H1 (cell line): Measurements from ENCODE around the gene BABAM1. TPM values are rescaled to one million over a fixed set of nuclear protein-coding genes. Genes with fewer than 3 reads are reported as not detected.

ENCODE experiments used
- CTCF ChIA-PET: fragments of 300-600 bp; sonication (Branson Sonifier 250); formaldehyde crosslinking; loops from one replicate; lab custom pipeline; 2021; ENCODE audit not compliant: partially characterized antibody; lab: Charles Lee
- POLR2A ChIA-PET: fragments of 300-600 bp; sonication (Branson Sonifier 250); formaldehyde crosslinking; loops from one replicate; lab custom pipeline; 2021; ENCODE audit warnings: inconsistent platforms; ENCODE audit not compliant: partially characterized antibody; lab: Charles Lee
- DNase-seq, 2 experiments: peaks; one replicate each; pipeline versions ENCODE4 v3.0.0 to v3.0.0-alpha.2; 2010 to 2022; ENCODE audit warnings: low spot score in 2 of 2, low read depth in 1 of 2, mixed read lengths in 1 of 2
- FAIRE-seq: peaks from 2 replicates; lab custom pipeline; 2011; peaks lifted over from hg19 to GRCh38; lab: Jason Lieb, UNC
- H2AFZ ChIP-seq: 2 replicates; pipeline ENCODE4 v1.8.1; 2012; ENCODE audit warnings: low read length, inconsistent platforms
- H2AK5ac ChIP-seq: 2 replicates; pipeline ENCODE4 v1.6.1; 2013; ENCODE audit warnings: low read depth, low read length
- H2BK120ac ChIP-seq: replicated peaks from 2 replicates; pipeline ENCODE3; 2013; ENCODE audit warnings: low read depth, low read length, inconsistent platforms
- H2BK12ac ChIP-seq: 2 replicates; pipeline ENCODE4 v1.6.1; 2013; ENCODE audit warnings: low read depth, low read length
- H2BK15ac ChIP-seq: 2 replicates; pipeline ENCODE4 v1.6.1; 2013; ENCODE audit warnings: low read length
- H2BK20ac ChIP-seq: 2 replicates; pipeline ENCODE4 v1.6.1; 2013; ENCODE audit warnings: low read length
- H2BK5ac ChIP-seq: 2 replicates; pipeline ENCODE4 v1.6.1; 2013; ENCODE audit warnings: low read depth, low read length
- H3K14ac ChIP-seq: 2 replicates; pipeline ENCODE4 v1.6.1; 2013; ENCODE audit warnings: inconsistent platforms; ENCODE audit not compliant: insufficient read length
- H3K18ac ChIP-seq: 2 replicates; pipeline ENCODE4 v1.6.1; 2013; ENCODE audit warnings: low read length; ENCODE audit errors: extremely low read depth
- H3K23ac ChIP-seq: 2 replicates; pipeline ENCODE4 v1.6.1; 2013; ENCODE audit warnings: inconsistent platforms; ENCODE audit not compliant: insufficient read length
- H3K23me2 ChIP-seq: 2 replicates; pipeline ENCODE4 v1.6.1; 2013; ENCODE audit warnings: low read depth, low read length
- H3K27ac ChIP-seq: 2 replicates; pipeline ENCODE4 v1.6.1; 2011; ENCODE audit warnings: low read depth, low read length, inconsistent platforms
- H3K27me3 ChIP-seq, 4 experiments: replicated peaks in 1 of 4; 1 replicate in 1 of 4; 2 replicates in 3 of 4; pipeline versions ENCODE4 v1.6.1 to v1.8.1; 2011 to 2013; ENCODE audit warnings: low read length in 3 of 4, mild to moderate bottlenecking in 3 of 4, inconsistent platforms in 2 of 4, mixed read lengths in 2 of 4, moderate library complexity in 1 of 4; ENCODE audit not compliant: control insufficient read depth in 3 of 4, insufficient read depth in 3 of 4; ENCODE audit errors: extremely low read depth in 1 of 4
- H3K36me3 ChIP-seq, 4 experiments: 2 replicates each; pipeline versions ENCODE4 v1.6.1 to v1.8.1; 2011 to 2013; ENCODE audit warnings: mild to moderate bottlenecking in 4 of 4, low read length in 3 of 4, moderate library complexity in 2 of 4, control low read depth in 1 of 4, inconsistent platforms in 1 of 4; ENCODE audit not compliant: insufficient read depth in 4 of 4, control insufficient read depth in 2 of 4
- H3K4ac ChIP-seq: replicated peaks from 2 replicates; pipeline ENCODE3; 2013; ENCODE audit warnings: low read length, low read depth, mixed read lengths, inconsistent platforms; ENCODE audit not compliant: insufficient read length
- H3K4me1 ChIP-seq, 4 experiments: replicated peaks in 1 of 4; 1 replicate in 1 of 4; 2 replicates in 3 of 4; pipeline versions ENCODE4 v1.6.1 to v1.8.1; 2011 to 2013; ENCODE audit warnings: low read length in 3 of 4, inconsistent platforms in 2 of 4, mixed read lengths in 1 of 4; ENCODE audit not compliant: insufficient read depth in 4 of 4, control insufficient read depth in 3 of 4
- H3K4me2 ChIP-seq, 2 experiments: 2 replicates each; pipeline versions ENCODE4 v1.6.1 to v1.8.1; 2011 to 2013; ENCODE audit warnings: low read depth in 2 of 2, low read length in 2 of 2, control low read depth in 1 of 2, inconsistent platforms in 1 of 2, mild to moderate bottlenecking in 1 of 2; ENCODE audit not compliant: insufficient read depth in 1 of 2
- H3K4me3 ChIP-seq, 4 experiments: fragments of 200-600, 300-600 bp in 1 of 4; sonication (generic), shearing (Covaris generic), sonication (Bioruptor Twin) in 1 of 4; 2 replicates each; pipeline versions ENCODE4 v1.5.1 to v1.8.1; 2011 to 2016; ENCODE audit warnings: low read length in 4 of 4, low read depth in 3 of 4, control low read depth in 2 of 4, inconsistent platforms in 2 of 4, mild to moderate bottlenecking in 2 of 4, mixed read lengths in 1 of 4, moderate library complexity in 1 of 4; ENCODE audit not compliant: insufficient read depth in 2 of 4; ENCODE audit errors: extremely low read depth in 1 of 4
- H3K56ac ChIP-seq: replicated peaks from 2 replicates; pipeline ENCODE3; 2013; ENCODE audit warnings: low read depth, mild to moderate bottlenecking, mixed read lengths, low read length, inconsistent platforms; ENCODE audit not compliant: insufficient read length
- H3K79me1 ChIP-seq: 2 replicates; pipeline ENCODE4 v1.6.1; 2013; ENCODE audit warnings: low read depth, low read length, control low read depth
- H3K79me2 ChIP-seq, 2 experiments: 2 replicates each; pipeline versions ENCODE4 v1.6.1 to v1.8.1; 2012 to 2013; ENCODE audit warnings: low read length in 2 of 2, mild to moderate bottlenecking in 2 of 2, inconsistent platforms in 1 of 2; ENCODE audit not compliant: insufficient read depth in 2 of 2, control insufficient read depth in 1 of 2
- H3K9ac ChIP-seq, 4 experiments: replicated peaks in 1 of 4; 1 replicate in 1 of 4; 2 replicates in 3 of 4; pipeline versions ENCODE4 v1.6.1 to v1.8.1; 2011 to 2013; ENCODE audit warnings: low read depth in 3 of 4, low read length in 3 of 4, control low read depth in 2 of 4, mild to moderate bottlenecking in 2 of 4, moderate library complexity in 2 of 4, inconsistent platforms in 1 of 4; ENCODE audit errors: extremely low read depth in 1 of 4
- H3K9me3 ChIP-seq, 2 experiments: 2 replicates each; pipeline versions ENCODE4 v1.6.1 to v1.8.1; 2012 to 2013; ENCODE audit warnings: mild to moderate bottlenecking in 2 of 2, moderate library complexity in 2 of 2, control low read depth in 1 of 2, inconsistent platforms in 1 of 2, low read depth in 1 of 2, low read length in 1 of 2, mixed read lengths in 1 of 2; ENCODE audit not compliant: insufficient read depth in 2 of 2
- H4K20me1 ChIP-seq, 2 experiments: replicated peaks in 1 of 2; 2 replicates each; pipeline versions ENCODE3 to v1.8.1; 2011 to 2013; ENCODE audit warnings: inconsistent platforms in 2 of 2, low read length in 2 of 2, mild to moderate bottlenecking in 1 of 2; ENCODE audit not compliant: insufficient read depth in 2 of 2, control insufficient read depth in 1 of 2
- H4K5ac ChIP-seq: 2 replicates; pipeline ENCODE4 v1.6.1; 2013; ENCODE audit warnings: low read length, low read depth, mixed read lengths, inconsistent platforms; ENCODE audit not compliant: insufficient read length
- H4K8ac ChIP-seq: 2 replicates; pipeline ENCODE4 v1.8.0; 2013; ENCODE audit warnings: mild to moderate bottlenecking, moderate library complexity, low read length, inconsistent platforms; ENCODE audit not compliant: insufficient read depth; ENCODE audit errors: extremely low read depth
- H4K91ac ChIP-seq: replicated peaks from 2 replicates; pipeline ENCODE3; 2013; ENCODE audit warnings: low read length, mixed read lengths, inconsistent platforms; ENCODE audit not compliant: insufficient read length
- EZH2 ChIP-seq: fragments of 200-600 bp; sonication (generic); IDR thresholded peaks from 2 replicates; pipeline ENCODE4 v1.7.1; 2012; ENCODE audit warnings: low read depth, mild to moderate bottlenecking, moderate library complexity, low read length, inconsistent platforms; ENCODE audit not compliant: severe bottlenecking
- HDAC6 ChIP-seq: IDR thresholded peaks from one replicate; pipeline ENCODE4 v1.7.1; 2012; ENCODE audit warnings: low read depth, mild to moderate bottlenecking, inconsistent platforms, low read length, moderate library complexity
- KDM1A ChIP-seq: fragments of 200-600, 300-600 bp; sonication (generic); IDR thresholded peaks from 2 replicates; pipeline ENCODE4 v1.7.1; 2016; ENCODE audit warnings: mild to moderate bottlenecking, low read length, borderline replicate concordance
- MAX ChIP-seq: IDR thresholded peaks from 2 replicates; pipeline ENCODE4 v1.6.1; 2012; ENCODE audit warnings: inconsistent platforms
- POLR2A ChIP-seq, 2 experiments: IDR thresholded peaks; 1 replicate in 1 of 2; 2 replicates in 1 of 2; pipeline ENCODE4 v1.6.1; 2011; ENCODE audit warnings: low read depth in 2 of 2, low read length in 2 of 2, mild to moderate bottlenecking in 2 of 2; ENCODE audit errors: control extremely low read depth in 1 of 2
- SIN3A ChIP-seq, 2 experiments: IDR thresholded peaks in 1 of 2; conservative IDR thresholded peaks in 1 of 2; 2 replicates each; pipeline ENCODE4 v1.6.1; 2011 to 2012; ENCODE audit warnings: low read length in 2 of 2, improper control_type of control experiment in 1 of 2, low read depth in 1 of 2, mild to moderate bottlenecking in 1 of 2
- TAF1 ChIP-seq: IDR thresholded peaks from 2 replicates; pipeline ENCODE4 v1.6.1; 2011; ENCODE audit warnings: mild to moderate bottlenecking, low read depth, low read length
- TBP ChIP-seq: IDR thresholded peaks from 2 replicates; pipeline ENCODE4 v1.6.1; 2011; ENCODE audit warnings: low read depth, low read length, improper control_type of control experiment
- TEAD4 ChIP-seq: IDR thresholded peaks from 2 replicates; pipeline ENCODE4 v1.6.1; 2012; ENCODE audit warnings: low read depth, low read length, inconsistent platforms, mixed read lengths
- USF2 ChIP-seq: IDR thresholded peaks from 2 replicates; pipeline ENCODE4 v1.6.1; 2011; ENCODE audit warnings: low read length, improper control_type of control experiment
- WGBS, 2 experiments: shearing (Covaris generic) in 1 of 2; methylation state at CpG; one replicate each; pipeline versions ENCODE4 v1.1.6 to v1.1.7; 2013 to 2015; ENCODE audit warnings: low lambda C conversion rate in 2 of 2, mixed read lengths in 2 of 2, inconsistent platforms in 1 of 2, low coverage in 1 of 2, missing lambda C conversion rate in 1 of 2; ENCODE audit not compliant: insufficient replicate concordance in 2 of 2, insufficient coverage in 1 of 2, insufficient read length in 1 of 2; ENCODE audit errors: extremely low coverage in 1 of 2, missing lambda C conversion rate in 1 of 2; 5-methylcytosine and 5-hydroxymethylcytosine counted together
- polyA plus RNA-seq, 7 experiments: library from polyadenylated mRNA; depleted of rRNA in 3 of 7; stranded (reverse) in 5 of 7; unstranded in 2 of 7; fragments of >200 nt in 5 of 7; fragments of 200-250 nt in 2 of 7; gene quantifications; 1 replicate in 5 of 7; 2 replicates in 1 of 7; 4 replicates in 1 of 7; pipeline versions ENCODE4 v1.2.1 to v1.2.3, GENCODE V29; 2011 to 2013; ENCODE audit warnings: missing spikeins in 2 of 7, mixed read lengths in 2 of 7
- total RNA-seq: library from RNA; stranded (reverse); fragmentation: NEBNext Ultra II Directional; extraction: Animal tissue kit (Norgen Biotek cat#: 25700); gene quantifications from 2 replicates; pipeline ENCODE4 v1.2.1, GENCODE V29; 2021

BABAM1 gene
- total and polyA plus RNA-seq, 2 of the 8 experiments (the other 6 are each of a cell fraction or from before 2014, with no cell fraction given), result 127 to 133 TPM

- peak within 1 kb of the TSS; percentile 17; the same call in 1 of the 2 replicates for H2AK5ac ChIP-seq
- peak within 1 kb of the TSS; percentile 84; the same call in 1 of the 2 replicates for H3K18ac ChIP-seq
- H3K9me3 ChIP-seq, result peaks cover 4 to 8% of the 10 kb centered on the region in 2 experiments; a peak in 3 of 4 replicates
- peak within 1 kb of the TSS; percentile 96 for H2BK12ac ChIP-seq
- H3K36me3 ChIP-seq, result peaks cover 0 to 3% (median 0%) of the 10 kb centered on the region in 4 experiments; a peak in 2 of 8 replicates
- H2BK120ac ChIP-seq, result peak within 1 kb of the TSS; percentile 28
- no peaks in the 10 kb centered on the region; the same call in 1 of the 2 replicates for H3K79me1 ChIP-seq
- H4K8ac ChIP-seq, result peak within 1 kb of the TSS; percentile 96
- no peaks in the 10 kb centered on the region for H4K20me1 ChIP-seq
- WGBS, 2 experiments, result 40% methylated on average over 5 of the region's 5 CpGs; no CpG with 5 or more reads in 1 of the 2 experiments
- POLR2A ChIA-PET, result interaction anchor here (0.7 to 12.8 kb wide), 14 partner anchors 8 to 49 kb away, joined by 3 to 113 read pairs (median 4); partner anchors contain the start of genes ANKLE1, OCEL1 and USE1
- DNase-seq (peak in 1 of 2 experiments; percentile 75), FAIRE-seq (no peak)
- H3K4me3 ChIP-seq, result 0 out of 8 replicates have a peak within 1 kb of the TSS, but pooled peaks of 1 of the 4 experiments have one; percentile 10
- H3K14ac ChIP-seq, result no peak within 1 kb of the TSS
- H3K23ac ChIP-seq, result no peak within 1 kb of the TSS
- CTCF ChIA-PET, result interaction anchor here (0.6 to 3.3 kb wide), 10 partner anchors 9 to 175 kb away, joined by 3 to 28 read pairs (median 4); partner anchors contain the start of gene ANKLE1
- H3K56ac ChIP-seq, result no peak within 1 kb of the TSS
- peak within 1 kb of the TSS; percentile 11 to 52; a peak in 2 of 4 replicates for H3K4me2 ChIP-seq
- H3K27me3 ChIP-seq, result no peaks in the 10 kb centered on the region
- peak within 1 kb of the TSS; percentile 98 for H4K91ac ChIP-seq
- H3K4ac ChIP-seq, result peak within 1 kb of the TSS; percentile 28
- H3K9ac ChIP-seq, result peak within 1 kb of the TSS in 1 of 4 experiments; percentile 1; a peak in 3 of 7 replicates
- H2BK5ac ChIP-seq, result peak within 1 kb of the TSS; percentile 86
- H2BK15ac ChIP-seq, result peak within 1 kb of the TSS; percentile 74
- no peak within 1 kb of the TSS for H2AFZ ChIP-seq
- H3K79me2 ChIP-seq, result peaks cover 3 to 12% of the 10 kb centered on the region in 2 experiments; a peak in 3 of 4 replicates
- H4K5ac ChIP-seq, result peak within 1 kb of the TSS; percentile 55
- H3K4me1 ChIP-seq, result peaks cover 0 to 8% (median 2%) of the 10 kb centered on the region in 4 experiments; a peak in 5 of 7 replicates
- peak within 1 kb of the TSS; percentile 62 for H3K27ac ChIP-seq
- peak within 1 kb of the TSS; percentile 64; the same call in 1 of the 2 replicates for H2BK20ac ChIP-seq
- H3K23me2 ChIP-seq, result no peaks in the 10 kb centered on the region
- peak; percentile 43; the same call in 1 of the 2 replicates for TF ChIP-seq TBP
- no peak for TF ChIP-seq HDAC6
- TF ChIP-seq USF2, result peak; percentile 91
- no peak for TF ChIP-seq SIN3A (conservative IDR thresholded peaks at IDR 0.05 in 1 of 2, IDR thresholded peaks at IDR 0.05 in 1 of 2; ENCODE audit: low read depth in 1 of 2, low read length in 2 of 2)
- no peak for TF ChIP-seq EZH2
- peak; percentile 26; the same call in 1 of the 2 replicates for TF ChIP-seq TEAD4
- TF ChIP-seq TAF1, result peak; percentile 71
- peak; percentile 38; the same call in 1 of the 2 replicates for TF ChIP-seq KDM1A
- TF ChIP-seq MAX, result 0 out of 2 replicates have a peak, but pooled peaks have one; percentile 15
- TF ChIP-seq POLR2A (IDR thresholded peaks at IDR 0.05; ENCODE audit: control extremely low read depth in 1 of 2, low read depth in 2 of 2, low read length in 2 of 2), result 0 out of 3 replicates have a peak, but pooled peaks of 1 of the 2 experiments have one; percentile 44
These were observed 2.6 kb upstream of the BABAM1 start, which contains the start of gene USHBP1 for GRCh38 chr19:17264641-17264979. Gene USHBP1 (minus strand): TSS chr19:17264745. CDS start chr19:17264299, 446 bp downstream.
